GM12892 (cell line): ENCODE data around the gene ATRN.

ENCODE experiments used
- POLR2A ChIP-seq: IDR thresholded peaks from 2 replicates; pipeline ENCODE4 v1.6.1; 2011; ENCODE audit warnings: low read depth, low read length, control low read depth
- TAF1 ChIP-seq: IDR thresholded peaks from 2 replicates; pipeline ENCODE4 v1.6.1; 2011; ENCODE audit warnings: low read depth, mild to moderate bottlenecking, control low read depth, low read length, borderline replicate concordance

DNA sequence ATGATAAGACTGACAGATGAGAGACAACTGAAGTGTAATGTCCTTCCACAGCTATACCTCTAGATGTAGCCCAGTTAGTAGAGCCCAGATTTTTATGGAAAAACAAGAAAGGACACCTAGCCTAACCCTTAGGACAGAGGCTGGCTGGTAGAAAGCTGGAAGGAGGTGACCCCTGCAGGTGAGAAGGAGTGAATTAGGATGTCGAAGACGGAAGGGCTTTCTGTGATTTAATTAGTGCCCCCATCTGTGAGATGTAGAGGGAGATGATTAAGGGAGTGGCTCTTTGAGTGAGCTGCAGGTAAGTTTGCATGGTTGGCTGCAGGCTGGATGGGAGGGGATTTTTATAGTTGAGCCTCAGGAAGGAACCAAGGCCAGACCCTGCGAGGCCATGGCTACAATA is 109.6 kb downstream of the ATRN start:
- TF ChIP-seq TAF1 (no peak), POLR2A (no peak)
